ENCODE data around the gene ETNK2.

The ETNK2 gene

GRCh38 chr1:204113896-204114295 lies 37.9 kb downstream of the ETNK2 start:
- no peak for DNase-seq (ENCODE audit: low read depth)
- TF ChIP-seq, protein P1, sequence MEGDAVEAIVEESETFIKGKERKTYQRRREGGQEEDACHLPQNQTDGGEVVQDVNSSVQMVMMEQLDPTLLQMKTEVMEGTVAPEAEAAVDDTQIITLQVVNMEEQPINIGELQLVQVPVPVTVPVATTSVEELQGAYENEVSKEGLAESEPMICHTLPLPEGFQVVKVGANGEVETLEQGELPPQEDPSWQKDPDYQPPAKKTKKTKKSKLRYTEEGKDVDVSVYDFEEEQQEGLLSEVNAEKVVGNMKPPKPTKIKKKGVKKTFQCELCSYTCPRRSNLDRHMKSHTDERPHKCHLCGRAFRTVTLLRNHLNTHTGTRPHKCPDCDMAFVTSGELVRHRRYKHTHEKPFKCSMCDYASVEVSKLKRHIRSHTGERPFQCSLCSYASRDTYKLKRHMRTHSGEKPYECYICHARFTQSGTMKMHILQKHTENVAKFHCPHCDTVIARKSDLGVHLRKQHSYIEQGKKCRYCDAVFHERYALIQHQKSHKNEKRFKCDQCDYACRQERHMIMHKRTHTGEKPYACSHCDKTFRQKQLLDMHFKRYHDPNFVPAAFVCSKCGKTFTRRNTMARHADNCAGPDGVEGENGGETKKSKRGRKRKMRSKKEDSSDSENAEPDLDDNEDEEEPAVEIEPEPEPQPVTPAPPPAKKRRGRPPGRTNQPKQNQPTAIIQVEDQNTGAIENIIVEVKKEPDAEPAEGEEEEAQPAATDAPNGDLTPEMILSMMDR (IDR thresholded peaks at IDR 0.05; ENCODE audit: low read depth, low read length) = no peak
- TF ChIP-seq, protein P2, sequence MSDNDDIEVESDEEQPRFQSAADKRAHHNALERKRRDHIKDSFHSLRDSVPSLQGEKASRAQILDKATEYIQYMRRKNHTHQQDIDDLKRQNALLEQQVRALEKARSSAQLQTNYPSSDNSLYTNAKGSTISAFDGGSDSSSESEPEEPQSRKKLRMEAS (IDR thresholded peaks at IDR 0.05; ENCODE audit: low read depth, low read length) = no peak
- TF ChIP-seq POLR2A (IDR thresholded peaks at IDR 0.05; ENCODE audit: extremely low read depth, insufficient read length) = no peak
- H3K4me3 ChIP-seq (ENCODE audit: low read depth, low read length) = no peak overlapping the region

DNA sequence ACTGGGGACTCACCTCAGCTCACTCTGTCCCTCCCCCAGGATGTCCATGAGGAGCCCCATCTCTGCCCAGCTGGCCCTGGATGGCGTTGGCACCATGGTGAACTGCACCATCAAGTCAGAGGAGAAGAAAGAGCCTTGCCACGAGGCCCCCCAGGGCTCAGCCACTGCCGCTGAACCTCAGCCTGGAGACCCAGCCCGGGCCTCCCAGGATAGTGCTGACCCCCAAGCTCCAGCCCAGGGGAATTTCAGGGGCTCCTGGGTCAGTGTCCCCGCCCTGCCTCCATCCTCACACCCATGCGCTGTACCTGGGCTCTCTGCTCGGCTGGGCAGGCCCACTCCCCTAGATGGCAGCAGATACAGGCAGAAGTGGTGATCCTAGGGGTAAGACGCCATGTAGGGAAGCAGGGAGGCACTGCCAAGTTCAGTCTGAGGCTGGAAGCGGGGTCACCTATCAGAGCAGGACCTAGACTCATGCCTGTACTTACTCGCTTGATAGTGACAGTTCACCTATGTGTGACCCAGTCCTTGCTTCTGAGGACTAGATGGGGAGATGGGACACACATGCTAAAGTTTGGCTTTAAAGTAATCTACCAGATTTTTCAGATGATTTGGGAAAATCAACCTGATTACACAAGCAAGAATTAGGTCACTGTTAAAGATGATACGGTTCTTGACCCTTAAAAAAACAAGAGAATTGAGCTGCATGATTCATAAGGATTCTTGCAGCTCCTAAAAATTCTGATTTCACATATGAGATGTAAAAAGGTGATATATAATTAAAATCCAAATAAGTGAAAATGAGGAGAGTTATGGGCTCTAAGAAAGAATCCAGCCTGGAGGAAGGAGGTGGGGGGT lies 38.7 kb downstream of the ETNK2 start:
- H3K4me3 ChIP-seq (ENCODE audit: low read depth, low read length) = no peak overlapping the region
- DNase-seq (ENCODE audit: low read depth) = no peak
- TF ChIP-seq, protein P2 (IDR thresholded peaks at IDR 0.05; ENCODE audit: low read depth, low read length) = no peak
- TF ChIP-seq, protein P1 (IDR thresholded peaks at IDR 0.05; ENCODE audit: low read depth, low read length) = no peak
- TF ChIP-seq POLR2A (IDR thresholded peaks at IDR 0.05; ENCODE audit: extremely low read depth, insufficient read length) = no peak
- TF ChIP-seq MYC (IDR thresholded peaks at IDR 0.05; ENCODE audit: low read depth, low read length) = no peak

DNA sequence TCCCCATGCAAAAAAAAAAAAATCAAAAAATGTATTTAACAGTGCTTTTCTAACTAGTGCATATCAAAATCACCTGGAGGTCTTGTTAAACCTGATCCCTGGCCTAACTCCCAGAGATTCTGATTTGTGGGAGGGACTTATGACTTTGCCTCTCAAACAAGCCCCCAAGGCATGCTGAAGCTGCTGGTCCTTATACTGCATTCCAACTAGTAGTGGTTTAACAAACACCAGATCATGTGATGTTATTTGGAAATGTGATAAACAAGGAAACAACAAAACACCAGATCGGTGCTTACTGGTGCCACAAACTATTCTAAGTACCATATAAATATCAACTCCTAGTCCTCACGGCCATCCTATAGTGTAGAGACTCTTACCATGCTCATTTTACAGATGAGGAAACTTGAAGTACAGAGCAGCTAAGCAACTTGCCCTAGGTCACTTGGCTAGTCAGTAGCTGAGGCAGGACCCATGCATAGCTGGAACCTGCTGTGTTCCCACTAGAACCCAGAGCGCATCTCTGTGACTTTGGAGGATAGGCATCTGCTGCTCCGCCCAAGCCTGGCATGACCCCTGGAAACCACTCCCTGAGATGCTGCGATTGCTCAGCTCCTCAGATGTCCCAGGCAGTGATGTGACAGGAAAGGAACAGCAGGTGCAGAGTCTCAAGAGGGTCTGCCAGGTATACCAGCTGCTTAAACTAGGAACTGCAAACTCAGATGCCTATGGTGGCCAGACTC lies 40.8 kb downstream of the ETNK2 start:
- TF ChIP-seq, protein P2 (IDR thresholded peaks at IDR 0.05; ENCODE audit: low read depth, low read length) = no peak
- TF ChIP-seq, protein P1 (IDR thresholded peaks at IDR 0.05; ENCODE audit: low read depth, low read length) = no peak
- TF ChIP-seq MYC (IDR thresholded peaks at IDR 0.05; ENCODE audit: low read depth, low read length) (no peak), POLR2A (IDR thresholded peaks at IDR 0.05; ENCODE audit: extremely low read depth, insufficient read length) (no peak)
- DNase-seq (ENCODE audit: low read depth) = no peak
- H3K4me3 ChIP-seq (ENCODE audit: low read depth, low read length) = no peak overlapping the region

DNA sequence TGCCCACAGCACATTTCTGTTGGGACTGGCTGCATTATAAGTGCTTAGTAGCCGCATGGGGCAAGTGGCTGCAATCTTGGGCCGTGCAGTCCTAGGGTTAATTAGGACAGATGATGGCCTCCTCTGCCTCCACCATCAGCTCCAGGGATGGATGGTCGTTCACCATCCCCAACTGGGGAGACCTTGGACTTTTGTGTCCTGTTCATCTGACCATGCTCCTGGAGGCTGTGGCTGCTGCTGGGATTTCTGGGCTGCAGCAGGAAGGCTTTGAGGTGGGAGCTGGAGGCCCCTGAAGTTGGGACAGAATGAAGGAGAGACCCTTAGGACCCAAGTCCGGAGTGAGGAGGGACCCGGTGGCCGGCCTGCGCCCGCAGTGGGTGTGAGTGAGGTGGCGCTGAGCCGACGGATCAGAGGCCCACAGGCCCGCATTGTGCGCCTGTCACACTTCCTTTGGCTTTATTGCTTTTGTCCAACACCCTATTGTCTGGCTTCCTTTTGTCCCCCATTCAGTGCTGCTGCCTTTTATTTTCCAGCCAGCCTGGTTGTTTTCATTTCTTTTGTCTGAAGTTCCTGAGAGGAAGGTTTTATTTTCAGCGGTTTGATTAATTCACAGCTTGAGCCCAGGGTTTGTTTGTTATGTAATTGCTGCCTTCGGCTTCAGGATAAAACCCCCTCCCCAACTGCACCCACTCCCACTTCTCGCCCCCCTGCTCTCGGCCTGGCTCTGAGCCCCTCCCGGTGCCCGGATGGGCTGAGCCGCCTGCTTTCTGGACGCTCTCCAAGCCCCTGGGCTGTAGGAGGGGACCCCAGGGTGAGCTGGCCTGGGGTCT lies 43.3 kb downstream of the ETNK2 start:
- no peak for DNase-seq (ENCODE audit: low read depth)

DNA sequence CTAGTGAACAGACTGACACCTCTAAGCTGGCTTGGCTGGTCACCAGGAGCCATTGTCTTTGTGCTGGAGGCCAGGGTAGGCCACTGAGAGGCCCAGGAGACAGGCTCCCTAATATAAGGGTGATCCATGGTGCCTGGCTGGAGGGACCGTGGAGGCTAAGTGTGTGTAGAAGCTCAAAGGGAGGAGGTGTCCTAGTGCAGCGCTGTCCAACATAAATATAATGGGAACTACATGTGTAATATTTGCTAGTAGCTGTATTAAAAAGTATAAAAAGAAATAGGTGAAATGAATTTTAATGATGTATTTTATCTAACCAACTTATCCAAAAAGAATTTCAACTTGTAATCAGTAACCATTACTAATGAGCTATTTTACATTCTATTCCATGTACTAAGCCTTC lies 44.0 kb downstream of the ETNK2 start:
- H3K4me3 ChIP-seq (ENCODE audit: low read depth, low read length) = no peak overlapping the region
- TF ChIP-seq, protein P1 (IDR thresholded peaks at IDR 0.05; ENCODE audit: low read depth, low read length) = no peak
- TF ChIP-seq POLR2A (IDR thresholded peaks at IDR 0.05; ENCODE audit: extremely low read depth, insufficient read length) (no peak), MYC (IDR thresholded peaks at IDR 0.05; ENCODE audit: low read depth, low read length) (no peak)
- TF ChIP-seq, protein P2 (IDR thresholded peaks at IDR 0.05; ENCODE audit: low read depth, low read length) = no peak
- DNase-seq (ENCODE audit: low read depth) = no peak

More for the DNA sequence above, 43.3 kb downstream of the ETNK2 start:
- TF ChIP-seq, protein P1 (IDR thresholded peaks at IDR 0.05; ENCODE audit: low read depth, low read length) = no peak
- TF ChIP-seq, protein P2 (IDR thresholded peaks at IDR 0.05; ENCODE audit: low read depth, low read length) = no peak
- TF ChIP-seq POLR2A (IDR thresholded peaks at IDR 0.05; ENCODE audit: extremely low read depth, insufficient read length) (no peak), MYC (IDR thresholded peaks at IDR 0.05; ENCODE audit: low read depth, low read length) (no peak)
- H3K4me3 ChIP-seq (ENCODE audit: low read depth, low read length) = no peak overlapping the region
